Esophagus mucosa (tissue), 1 donor: Measurements from ENCODE around the gene ERFE. TPM values are rescaled to one million over a fixed set of nuclear protein-coding genes. Genes with fewer than 3 reads are reported as not detected.

Experiments
- ATAC-seq: fragments of 200-7000 bp; cut with Tn5 transposase; one replicate; pipeline ENCODE4 v1.9.1; 2020
- total RNA-seq: library from RNA; stranded (reverse); gene quantifications from one replicate; pipeline ENCODE4 v1.2.4, GENCODE V29; 2023
- donor health status: DM: yes; HTN: yes; CAD: no.

Gene ERFE
- total RNA-seq, 1 donor from 2014 or later, result 0.44 TPM

- ATAC-seq, result no peak
Measured at GRCh38 chr2:238157506-238158017, 1.2 kb upstream of the ERFE start.

- ATAC-seq, result no peak
Measured at GRCh38 chr2:238158018-238158508, 707 bp upstream of the ERFE start.

- ATAC-seq, result no peak
Measured at GRCh38 chr2:238159071-238159539, 335 bp downstream of the ERFE start.

- ATAC-seq, result no peak
Measured at GRCh38 chr2:238159661-238160205, 963 bp downstream of the ERFE start.

- ATAC-seq, result no peak
Measured at GRCh38 chr2:238160206-238161129, 1.7 kb downstream of the ERFE start.

- ATAC-seq, result no peak
Measured at GRCh38 chr2:238161291-238162051, 2.7 kb downstream of the ERFE start.

- no peak for ATAC-seq
Measured at GRCh38 chr2:238162251-238162845, 3.6 kb downstream of the ERFE start.

- ATAC-seq, result no peak
Measured at GRCh38 chr2:238162846-238163441, 4.2 kb downstream of the ERFE start.

GRCh38 chr2:238163481-238164198 is 4.9 kb downstream of the ERFE start:
- ATAC-seq, result no peak

- no peak for ATAC-seq
Measured at GRCh38 chr2:238164906-238165287, 6.1 kb downstream of the ERFE start.

GRCh38 chr2:238165288-238165921 is 6.6 kb downstream of the ERFE start:
- ATAC-seq, result no peak

- no peak for ATAC-seq
Measured at GRCh38 chr2:238166391-238167343, 7.9 kb downstream of the ERFE start.

GRCh38 chr2:238167344-238167715 is 8.6 kb downstream of the ERFE start:
- no peak for ATAC-seq

GRCh38 chr2:238167761-238168160 is 9.0 kb downstream of the ERFE start:
- ATAC-seq, result no peak

- no peak for ATAC-seq
Measured at GRCh38 chr2:238168196-238169047, 9.7 kb downstream of the ERFE start.

GRCh38 chr2:238169048-238169707 is 10.4 kb downstream of the ERFE start:
- no peak for ATAC-seq

- peak; percentile 84 for ATAC-seq
Measured at GRCh38 chr2:238169708-238170251, 11.0 kb downstream of the ERFE start.
